Adrenal gland (tissue), 5 donors: Measurements from ENCODE around the gene TMEM97.

Experiments
- CTCF ChIP-seq, 6 experiments: fragments of 450-650 bp in 4 of 6; fragments of 200-600 bp in 2 of 6; sonication (generic) in 1 of 6; IDR thresholded peaks; 1 replicate in 5 of 6; 2 replicates in 1 of 6; pipeline versions ENCODE4 v1.5.1 to v1.8.0; 2016 to 2021; ENCODE audit warnings: antibody characterized with exemption in 6 of 6, mild to moderate bottlenecking in 2 of 6, moderate library complexity in 1 of 6
- POLR2A ChIP-seq, 2 donors: fragments of 450-650 bp; IDR thresholded peaks; one replicate each; pipeline ENCODE4 v1.6.1; 2017; ENCODE audit warnings: antibody characterized with exemption in 2 of 2, mild to moderate bottlenecking in 2 of 2, moderate library complexity in 1 of 2
- donor health status: DM: no; HTN: no; CAD: no.

- no peak for TF ChIP-seq CTCF (IDR thresholded peaks at IDR 0.05)
- no peak for TF ChIP-seq POLR2A (IDR thresholded peaks at IDR 0.05)
These were observed 38.8 kb downstream of the TMEM97 start for GRCh38 chr17:28357901-28358197.
